T-helper 1 cell treated with Interleukin-12 subunit alpha and Interleukin-12 subunit beta and Interleukin-4 antibody, amounts not matched to agents 30 ng/mL and 1 ng/mL, for 36 hours (primary cell): Measurements from ENCODE around the gene SHISA6. TPM values are rescaled to one million over a fixed set of nuclear protein-coding genes. Genes with fewer than 3 reads are reported as not detected.

Source experiments
- intact Hi-C: fragments of 100-400 bp; cut with micrococcal nuclease; formaldehyde crosslinking; loops from one replicate; pipeline ENCODE4 v1.15.1; 2024
- total RNA-seq: library from RNA; stranded (reverse); gene quantifications from 2 replicates; pipeline ENCODE4 v1.2.3, GENCODE V29; 2022

SHISA6 gene
- total RNA-seq, 1 donor from 2014 or later, result not detected

- intact Hi-C loops, result no loop called here
Observed at GRCh38 chr17:11342138-11342537, 101.1 kb downstream of the SHISA6 start.

- intact Hi-C loops, result no loop called here
Observed at GRCh38 chr17:11349106-11349505, 108.1 kb downstream of the SHISA6 start.

- intact Hi-C loops, result no loop called here
Observed at GRCh38 chr17:11351479-11351878, 110.5 kb downstream of the SHISA6 start.

- intact Hi-C loops, result no loop called here
Observed at GRCh38 chr17:11353601-11354000, 112.6 kb downstream of the SHISA6 start.

- intact Hi-C loops, result no loop called here
Observed at GRCh38 chr17:11356371-11356770, 115.4 kb downstream of the SHISA6 start.

DNA sequence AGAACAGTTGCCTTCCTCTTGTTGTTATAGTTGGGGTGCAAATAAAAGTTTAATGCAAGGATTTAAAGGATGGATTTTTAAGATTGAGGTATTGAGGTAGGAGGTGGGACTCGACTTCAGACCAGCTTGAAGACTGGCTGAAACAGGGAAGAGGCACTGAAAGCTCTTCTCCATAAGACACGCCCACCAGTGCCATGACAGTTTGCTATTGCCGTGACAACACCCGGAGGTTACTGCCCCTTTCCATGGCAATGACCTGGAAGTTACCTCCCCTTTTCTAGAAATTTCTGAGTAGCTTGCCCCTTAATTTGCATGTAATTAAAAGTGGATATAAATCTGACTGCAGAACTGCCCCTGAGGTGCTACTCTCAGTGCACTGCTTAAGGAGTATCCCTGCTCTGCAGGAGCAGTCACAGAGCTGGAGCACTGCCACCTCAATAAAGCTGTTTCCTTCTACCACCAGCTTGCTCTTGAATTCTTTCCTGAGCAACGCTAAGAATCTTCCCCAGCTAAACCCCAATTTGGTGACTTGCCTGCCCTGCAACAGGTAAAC is 122.6 kb downstream of the SHISA6 start:
- intact Hi-C loops, result no loop called here

GRCh38 chr17:11366272-11366850 is 125.3 kb downstream of the SHISA6 start:
- intact Hi-C loops, result loop anchor here (5.0 kb wide), 1 partner anchor 144 kb away; no protein-coding TSS in a partner anchor

- intact Hi-C loops, result loop anchor here (5.0 kb wide), 1 partner anchor 147 kb away; no protein-coding TSS in a partner anchor
Observed at GRCh38 chr17:11369575-11369974, 128.6 kb downstream of the SHISA6 start.

DNA sequence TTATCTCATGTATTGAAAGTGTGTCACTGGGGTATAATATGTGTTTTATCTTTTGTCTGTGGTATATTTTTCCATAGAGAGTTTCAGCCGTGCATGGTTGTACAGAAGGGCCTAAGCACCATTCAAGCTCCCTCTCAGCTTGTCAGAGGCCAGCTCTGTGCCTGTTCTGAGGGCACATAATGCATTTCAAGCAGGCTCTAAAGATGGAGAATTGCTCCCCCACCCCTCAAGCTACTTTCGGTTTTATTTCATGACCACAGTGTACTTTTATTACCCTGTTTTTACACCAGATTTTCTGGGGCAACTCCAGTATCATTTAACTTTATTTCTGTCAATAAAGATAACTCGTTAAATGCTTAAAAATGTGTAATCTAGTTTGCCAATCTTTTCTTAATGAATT is 131.7 kb downstream of the SHISA6 start:
- intact Hi-C loops, result no loop called here

- intact Hi-C loops, result no loop called here
Observed at GRCh38 chr17:11378506-11378905, 137.5 kb downstream of the SHISA6 start.

DNA sequence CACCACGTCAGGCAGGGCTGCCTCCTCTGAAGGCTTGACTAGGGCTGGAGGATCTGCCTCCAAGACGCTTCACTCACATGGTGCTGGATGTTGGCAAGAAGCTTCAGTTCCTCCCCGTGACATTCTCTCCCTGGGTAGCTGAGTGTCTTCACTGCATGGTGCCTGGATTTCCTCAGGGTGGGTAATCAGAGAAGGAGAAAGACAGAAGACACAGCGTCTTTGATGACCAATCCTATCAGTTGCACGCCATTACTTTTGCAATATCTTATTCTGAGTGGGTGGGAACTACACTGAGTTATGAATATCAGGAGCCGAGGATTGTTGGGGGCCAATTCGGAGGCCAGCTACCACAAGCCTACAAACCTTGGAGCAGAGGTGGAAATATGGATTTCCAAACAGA is 139.7 kb downstream of the SHISA6 start:
- intact Hi-C loops, result no loop called here

DNA sequence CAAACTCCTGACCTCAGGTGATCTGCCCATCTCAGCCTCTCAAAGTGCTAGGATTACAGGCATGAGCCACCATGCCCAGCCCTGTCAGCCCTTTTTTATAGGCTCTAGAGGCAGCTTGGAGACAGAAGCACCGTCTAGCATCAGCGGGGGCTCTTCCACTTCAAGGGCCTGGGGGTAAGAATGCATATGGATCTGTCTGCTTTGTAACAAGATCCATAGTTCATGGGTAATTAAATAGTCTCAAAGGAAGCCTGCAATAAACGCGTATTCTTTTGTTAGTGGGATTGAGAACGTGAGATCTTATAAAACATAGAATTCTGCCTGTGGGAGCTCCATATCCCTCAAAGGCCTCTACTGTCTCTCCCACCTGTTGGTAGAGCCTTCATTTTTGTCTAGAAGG is 142.1 kb downstream of the SHISA6 start:
- intact Hi-C loops, result no loop called here

DNA sequence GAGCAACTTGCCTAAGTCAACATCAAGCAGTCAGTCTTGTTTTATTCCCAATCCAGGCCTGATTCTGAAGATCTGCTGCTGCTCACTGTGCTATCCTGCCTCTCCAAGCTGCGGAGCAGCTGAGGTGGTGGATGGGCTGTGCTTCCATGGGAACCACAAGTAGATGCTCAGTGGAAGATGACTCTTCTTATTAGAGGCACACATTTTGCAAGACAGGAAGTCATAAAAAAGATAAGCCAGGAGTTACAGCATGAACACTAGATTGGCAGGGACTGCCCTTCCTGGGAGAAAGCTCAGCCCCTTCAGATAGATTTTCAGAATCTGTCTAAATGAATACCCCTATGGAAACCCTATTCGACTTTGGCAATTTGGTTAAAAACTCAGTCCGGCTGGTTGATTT is 143.1 kb downstream of the SHISA6 start:
- intact Hi-C loops, result no loop called here

GRCh38 chr17:11387610-11388009 is 146.6 kb downstream of the SHISA6 start:
- intact Hi-C loops, result no loop called here

DNA sequence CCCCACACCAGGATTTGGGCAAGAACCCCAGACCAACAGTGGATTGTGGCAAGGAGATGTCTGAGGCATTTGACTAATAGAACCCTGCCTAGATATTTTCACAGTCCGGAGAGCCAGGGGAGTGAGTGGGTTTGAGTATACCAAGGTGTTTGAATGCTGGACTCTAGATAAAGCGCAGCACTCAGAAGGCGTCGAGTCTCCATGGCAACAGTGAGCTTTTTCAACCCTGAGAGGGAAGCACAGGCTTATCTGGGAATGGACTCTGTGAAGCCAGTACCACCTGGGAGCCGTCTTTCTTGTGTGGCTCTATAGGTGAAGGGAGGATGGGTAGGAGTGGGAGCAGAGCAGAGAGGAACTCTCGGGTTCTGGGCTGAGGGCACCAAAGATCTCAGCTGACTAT is 147.0 kb downstream of the SHISA6 start:
- intact Hi-C loops, result no loop called here

GRCh38 chr17:11389583-11389982 is 148.6 kb downstream of the SHISA6 start:
- intact Hi-C loops, result no loop called here

GRCh38 chr17:11391134-11391533 is 150.1 kb downstream of the SHISA6 start:
- intact Hi-C loops, result no loop called here

DNA sequence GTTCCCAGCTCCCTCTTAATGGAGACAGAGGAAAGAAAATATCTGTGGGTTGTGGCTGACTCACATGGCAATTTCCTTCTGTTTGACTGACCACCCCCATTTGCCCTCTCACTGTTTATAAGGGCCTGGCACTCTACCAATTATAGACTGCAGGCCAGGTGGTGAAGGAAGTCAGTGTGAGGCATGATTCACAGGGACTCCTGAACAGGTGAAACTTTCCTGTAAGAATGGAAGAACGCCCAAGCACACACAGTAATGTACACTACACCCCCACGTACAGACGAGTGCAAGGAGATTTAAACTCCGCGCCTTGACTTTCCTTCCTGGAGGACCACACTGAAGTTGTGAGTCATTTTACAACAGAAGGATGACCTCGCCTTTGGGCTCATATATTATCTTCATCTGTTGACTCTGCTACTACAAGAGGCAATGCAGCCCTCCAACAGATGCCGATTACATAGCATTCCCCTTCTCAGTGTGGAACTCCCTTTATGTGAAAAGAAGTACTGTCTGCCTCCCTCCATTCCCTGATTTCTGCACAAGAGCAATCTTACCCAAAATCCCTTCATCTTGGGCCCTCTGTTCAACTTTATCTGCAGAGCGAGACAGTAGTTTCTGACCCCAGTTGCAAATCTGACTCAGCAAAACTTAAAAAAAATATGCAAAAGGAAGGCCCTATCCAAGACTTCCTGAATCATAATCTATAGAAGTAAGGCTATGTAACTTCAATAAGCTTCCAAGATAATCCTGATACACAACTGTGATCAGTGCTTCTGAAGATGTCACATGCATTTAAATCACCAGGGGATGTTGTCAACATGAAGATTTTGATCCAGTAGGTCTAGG is 163.6 kb downstream of the SHISA6 start:
- intact Hi-C loops, result no loop called here

GRCh38 chr17:11406716-11407115 is 165.7 kb downstream of the SHISA6 start:
- intact Hi-C loops, result no loop called here

DNA sequence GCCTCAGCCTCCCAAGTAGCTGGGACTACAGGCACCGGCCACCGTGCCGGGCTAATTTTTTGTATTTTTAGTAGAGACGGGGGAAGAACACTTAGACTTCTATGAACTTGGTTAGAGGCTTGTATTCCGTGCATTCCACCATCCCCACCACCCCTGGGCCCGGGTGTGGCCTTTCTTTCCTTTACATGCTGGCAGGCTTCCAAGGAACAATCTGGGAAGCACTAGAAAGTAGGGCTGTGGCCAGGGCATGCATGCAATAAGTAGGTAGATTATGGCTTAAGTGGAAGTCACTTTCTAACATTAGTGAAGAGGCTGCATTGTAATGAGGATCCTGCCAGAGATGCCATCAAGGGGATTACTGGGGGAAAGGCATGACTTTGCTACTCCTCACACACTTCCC is 171.6 kb downstream of the SHISA6 start:
- intact Hi-C loops, result no loop called here

DNA sequence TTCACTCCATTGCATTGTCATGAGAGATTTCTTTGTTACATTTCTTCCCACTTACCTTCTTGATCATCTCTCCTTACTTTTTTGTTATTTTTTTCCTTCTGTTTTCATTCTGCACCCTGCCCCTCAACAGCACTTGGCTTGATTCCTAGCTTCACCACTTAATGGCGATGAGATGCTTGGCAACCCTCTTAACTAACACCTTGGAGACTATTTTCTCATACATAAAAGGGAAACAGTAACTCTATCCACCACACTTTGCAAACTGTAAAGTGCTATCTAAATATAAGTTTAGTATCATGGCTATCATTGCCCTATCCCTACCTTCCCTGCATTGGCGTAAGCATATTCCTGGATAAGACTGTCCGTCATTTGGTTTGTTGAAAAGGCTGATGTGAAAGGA is 177.3 kb downstream of the SHISA6 start:
- intact Hi-C loops, result no loop called here

DNA sequence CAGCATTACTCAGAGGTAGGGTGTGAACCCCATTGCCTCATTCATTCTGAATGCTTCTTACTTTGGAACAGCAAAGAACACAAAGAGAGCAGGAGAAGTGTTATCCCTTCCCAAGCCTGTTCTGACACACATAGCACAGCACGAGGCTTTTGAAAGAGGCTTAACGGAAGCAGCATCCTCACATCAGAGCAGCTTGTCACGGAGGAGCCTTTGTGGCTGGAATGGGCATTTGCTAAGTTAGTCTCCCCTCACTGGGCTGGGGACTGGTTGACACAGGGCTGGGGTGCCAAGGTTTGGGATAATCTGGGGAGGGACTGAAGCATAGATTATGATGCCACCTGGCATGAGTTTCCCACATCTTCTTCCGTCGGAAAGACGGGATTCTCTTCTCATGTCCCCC is 189.7 kb downstream of the SHISA6 start:
- intact Hi-C loops, result no loop called here

DNA sequence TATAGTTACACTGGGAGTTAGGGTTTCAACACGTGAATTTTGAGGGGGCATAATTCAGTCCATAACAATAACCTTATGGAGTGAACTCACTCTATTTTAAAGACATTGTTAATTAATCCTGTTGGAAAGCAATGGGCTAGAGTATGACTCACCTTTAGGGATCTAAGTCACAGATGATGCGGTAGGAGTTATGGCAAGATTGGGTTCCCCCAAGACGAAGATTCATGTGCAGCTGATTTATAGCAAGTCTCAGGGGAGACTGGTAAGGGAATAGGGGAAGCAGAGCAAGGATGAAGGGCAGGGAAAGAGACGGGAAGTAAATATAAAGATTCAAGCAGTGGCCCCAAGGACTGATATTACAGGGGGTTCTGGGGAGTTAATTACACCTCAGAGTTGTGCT is 197.7 kb downstream of the SHISA6 start:
- intact Hi-C loops, result no loop called here
